GM12878 (cell line): Measurements from ENCODE around the gene C4B. TPM values are rescaled to one million over a fixed set of nuclear protein-coding genes. Genes with fewer than 3 reads are reported as not detected.

Experiments
- ATAC-seq: fragments of 200-7000 bp; cut with Tn5 transposase; 3 replicates; pipeline ENCODE4 v1.9.1; 2020; ENCODE audit warnings: mild to moderate bottlenecking, moderate library complexity
- BruUV-seq: library from RNA; stranded (reverse); fragments of 400-500 nt; replicated peaks from 2 replicates; lab custom pipeline; 2021; lab: Mats Ljungman, UMichigan
- CTCF ChIA-PET: fragments of 300-600 bp; sonication (Branson Sonifier 250); formaldehyde crosslinking; extraction: SDS; loops from one replicate; lab custom pipeline; 2021; ENCODE audit warnings: inconsistent platforms; lab: Yijun Ruan, JAX
- POLR2A ChIA-PET: fragments of 350-600 bp; formaldehyde crosslinking; extraction: SDS; loops from one replicate; lab custom pipeline; 2021; ENCODE audit warnings: inconsistent platforms; lab: Charles Lee
- RAD21 ChIA-PET: fragments of 300-600 bp; sonication (Branson Sonifier 250); formaldehyde crosslinking; loops from one replicate; lab custom pipeline; 2023; ENCODE audit warnings: antibody characterized with exemption; ENCODE audit not compliant: unreplicated experiment; lab: Charles Lee
- SMC1A ChIA-PET: fragments of 300-600 bp; sonication (Branson Sonifier 250); formaldehyde crosslinking; loops from one replicate; lab custom pipeline; 2023; ENCODE audit not compliant: unreplicated experiment, uncharacterized antibody; lab: Charles Lee
- DNase-seq: peaks from one replicate; pipeline ENCODE4 v3.0.0-alpha.2; 2011; ENCODE audit warnings: low read depth, low spot score
- FAIRE-seq: peaks from 3 replicates; lab custom pipeline; 2011; peaks lifted over from hg19 to GRCh38; lab: Jason Lieb, UNC
- H2AFZ ChIP-seq: 2 replicates; pipeline ENCODE4 v1.6.0; 2011; ENCODE audit warnings: low read depth, low read length, control low read depth; ENCODE audit not compliant: control insufficient read depth
- H3K27ac ChIP-seq: 2 replicates; pipeline ENCODE4 v1.5.1; 2011; ENCODE audit warnings: control low read depth; ENCODE audit not compliant: control insufficient read depth, insufficient read depth
- H3K27me3 ChIP-seq, 2 experiments: replicated peaks in 1 of 2; 2 replicates each; pipeline versions ENCODE4 v1.6.0 to v1.6.1; 2011; ENCODE audit warnings: low read length in 1 of 2; ENCODE audit not compliant: control insufficient read depth in 2 of 2, insufficient read depth in 2 of 2
- H3K36me3 ChIP-seq, 2 experiments: 2 replicates each; pipeline ENCODE4 v1.5.1; 2011; ENCODE audit warnings: low read length in 1 of 2; ENCODE audit not compliant: control insufficient read depth in 2 of 2, insufficient read depth in 2 of 2
- H3K4me1 ChIP-seq: 2 replicates; pipeline ENCODE4 v1.6.1; 2011; ENCODE audit warnings: mild to moderate bottlenecking, low read length, moderate library complexity, mixed read lengths; ENCODE audit not compliant: control insufficient read depth, insufficient read depth
- H3K4me2 ChIP-seq: 2 replicates; pipeline ENCODE4 v1.6.0; 2011; ENCODE audit warnings: control low read depth; ENCODE audit not compliant: control insufficient read depth, insufficient read depth
- H3K4me3 ChIP-seq: fragments of 200-600 bp; sonication (generic); 2 replicates; pipeline ENCODE4 v1.5.1; 2016
- H3K79me2 ChIP-seq: 2 replicates; pipeline ENCODE4 v1.6.0; 2011; ENCODE audit warnings: low read length; ENCODE audit not compliant: control insufficient read depth, insufficient read depth
- H3K9ac ChIP-seq: 2 replicates; pipeline ENCODE4 v1.8.0; 2011; ENCODE audit warnings: low read length, control low read depth, mixed read lengths; ENCODE audit not compliant: control insufficient read depth, insufficient read depth
- H3K9me3 ChIP-seq: replicated peaks from 3 replicates; pipeline ENCODE4 v1.5.1; 2011; ENCODE audit warnings: mild to moderate bottlenecking, low read length; ENCODE audit not compliant: control insufficient read depth, insufficient read depth
- H4K20me1 ChIP-seq: 2 replicates; pipeline ENCODE4 v1.6.0; 2011; ENCODE audit not compliant: control insufficient read depth, insufficient read depth
- CBFB ChIP-seq: IDR thresholded peaks from 2 replicates; pipeline ENCODE4 v1.6.1; 2016; ENCODE audit warnings: antibody characterized with exemption, low read depth
- E2F8 ChIP-seq: fragments of 450-650 bp; IDR thresholded peaks from 2 replicates; pipeline ENCODE4 v1.6.1; 2018; ENCODE audit warnings: mild to moderate bottlenecking, low read depth, moderate library complexity; ENCODE audit not compliant: partially characterized antibody
- HDAC2 ChIP-seq: fragments of 200-600 bp; sonication (generic); IDR thresholded peaks from 2 replicates; pipeline ENCODE4 v1.6.1; 2017
- KLF5 ChIP-seq: fragments of 450-650 bp; IDR thresholded peaks from 2 replicates; pipeline ENCODE4 v1.6.1; 2014; ENCODE audit warnings: mild to moderate bottlenecking; ENCODE audit not compliant: partially characterized antibody
- POLR2A ChIP-seq: IDR thresholded peaks from 2 replicates; pipeline ENCODE4 v1.6.1; 2011; ENCODE audit warnings: low read depth, mild to moderate bottlenecking, low read length
- RBBP5 ChIP-seq: fragments of 200-600 bp; sonication (generic); conservative IDR thresholded peaks from 2 replicates; pipeline ENCODE4 v1.6.1; 2016
- RCOR1 ChIP-seq: conservative IDR thresholded peaks from 2 replicates; pipeline ENCODE4 v1.6.1; 2012; ENCODE audit warnings: low read depth, low read length, improper control_type of control experiment
- SREBF1 ChIP-seq: IDR thresholded peaks from 2 replicates; pipeline ENCODE4 v1.6.1; 2012; ENCODE audit warnings: mild to moderate bottlenecking, low read length
- TAF1 ChIP-seq: IDR thresholded peaks from 2 replicates; pipeline ENCODE4 v1.6.1; 2011; ENCODE audit warnings: mild to moderate bottlenecking, low read depth, low read length, borderline replicate concordance
- TCF3 ChIP-seq: IDR thresholded peaks from 2 replicates; pipeline ENCODE4 v1.6.1; 2012; ENCODE audit warnings: low read depth, mild to moderate bottlenecking, low read length, borderline replicate concordance; ENCODE audit not compliant: insufficient read depth
- ZNF384 ChIP-seq: IDR thresholded peaks from 2 replicates; pipeline ENCODE4 v1.6.1; 2012; ENCODE audit warnings: low read depth, mild to moderate bottlenecking, low read length, improper control_type of control experiment, borderline replicate concordance
- WGBS: methylation state at CpG from one replicate; pipeline ENCODE4 v1.1.6; 2016; ENCODE audit warnings: low lambda C conversion rate; ENCODE audit not compliant: insufficient replicate concordance, insufficient coverage; ENCODE audit errors: missing lambda C conversion rate; 5-methylcytosine and 5-hydroxymethylcytosine counted together
- in situ Hi-C: fragments of 300-500 bp; cut with MboI; formaldehyde crosslinking; loops from 9 replicates; pipeline ENCODE4 v1.14.3; 2018; ENCODE audit warnings: mixed read lengths
- intact Hi-C: fragments of 100-400 bp; cut with micrococcal nuclease; formaldehyde crosslinking; loops from one replicate; pipeline ENCODE4 v1.14.2; 2022; ENCODE audit not compliant: unreplicated experiment
- polyA plus RNA-seq, 11 experiments: library from polyadenylated mRNA; depleted of rRNA in 4 of 11; unstranded in 6 of 11; stranded (reverse) in 5 of 11; fragments of >200 nt; fragmentation: Nextera tagmentation in 4 of 11; fragmentation: Illumina TruSeq in 1 of 11; extraction: Ambion mirVana in 4 of 11; extraction: Trizol in 1 of 11; gene quantifications; 1 replicate in 1 of 11; 2 replicates in 10 of 11; pipeline versions ENCODE4 v1.2.1 to v1.2.3, GENCODE V29; 2011 to 2016; ENCODE audit warnings: inconsistent platforms in 2 of 11, missing spikeins in 2 of 11, low read depth in 1 of 11
- total RNA-seq, 4 experiments: library from RNA; depleted of rRNA in 3 of 4; stranded (reverse); fragments of >200 nt in 3 of 4; fragmentation: Illumina TruSeq in 1 of 4; extraction: Trizol in 1 of 4; gene quantifications; 2 replicates each; pipeline versions ENCODE4 v1.2.1 to v1.2.3, GENCODE V29; 2013 to 2021
- TF ChIP-seq, protein P1 (sequence below): IDR thresholded peaks from 2 replicates; pipeline ENCODE4 v1.6.1; 2011; ENCODE audit warnings: mild to moderate bottlenecking, low read depth, low read length, moderate library complexity; ENCODE audit not compliant: insufficient replicate concordance
- TF ChIP-seq, protein P2 (sequence below): IDR thresholded peaks from 2 replicates; pipeline ENCODE4 v1.6.1; 2012; ENCODE audit warnings: low read length, inconsistent platforms
- TF ChIP-seq, protein P3 (sequence below): fragments of 450-650 bp; IDR thresholded peaks from 2 replicates; pipeline ENCODE4 v1.6.1; 2017; ENCODE audit warnings: low read depth, mild to moderate bottlenecking, moderate library complexity
- TF ChIP-seq, protein P4 (sequence below): fragments of 450-650 bp; IDR thresholded peaks from 2 replicates; pipeline ENCODE4 v1.6.1; 2014; ENCODE audit warnings: mild to moderate bottlenecking
- TF ChIP-seq, protein P5 (sequence below): IDR thresholded peaks from 2 replicates; pipeline ENCODE4 v1.6.1; 2011; ENCODE audit warnings: borderline replicate concordance, low read depth, mild to moderate bottlenecking, moderate library complexity, low read length; ENCODE audit not compliant: insufficient read depth, poor library complexity, severe bottlenecking

Gene C4B
- total and polyA plus RNA-seq, 10 of the 15 experiments (the other 5 are each of a cell fraction or from before 2014, with no cell fraction given) = 0.13 to 5.6 (median 1.7) TPM; not detected in 1

- no peaks in the 10 kb centered on the region; a peak in 3 of 4 replicates for H3K27me3 ChIP-seq
- intact Hi-C loops = no loop called here
- SMC1A ChIA-PET = no interaction called here
- RAD21 ChIA-PET = no interaction called here
- H3K79me2 ChIP-seq = no peaks in the 10 kb centered on the region
- no peak for FAIRE-seq
- no peak overlapping the region for H2AFZ ChIP-seq
- no peak overlapping the region for H3K4me2 ChIP-seq
- no peak for ATAC-seq
- no peak overlapping the region for H3K4me3 ChIP-seq
- no peak overlapping the region for H3K9ac ChIP-seq
- in situ Hi-C loops = no loop called here
- POLR2A ChIA-PET = no interaction called here
- H3K9me3 ChIP-seq = no peaks in the 10 kb centered on the region
- CTCF ChIA-PET = no interaction called here
- H4K20me1 ChIP-seq = no peaks in the 10 kb centered on the region
- no peaks in the 10 kb centered on the region for H3K36me3 ChIP-seq
- no TSS peak for BruUV-seq
- DNase-seq = no peak
- no peaks in the 10 kb centered on the region for H3K4me1 ChIP-seq
- 51% methylated on average over 14 of the region's 14 CpGs for WGBS
- H3K27ac ChIP-seq = no peak overlapping the region
- no peak for TF ChIP-seq CBFB
- TF ChIP-seq TCF3 = no peak
- TF ChIP-seq, protein P1, sequence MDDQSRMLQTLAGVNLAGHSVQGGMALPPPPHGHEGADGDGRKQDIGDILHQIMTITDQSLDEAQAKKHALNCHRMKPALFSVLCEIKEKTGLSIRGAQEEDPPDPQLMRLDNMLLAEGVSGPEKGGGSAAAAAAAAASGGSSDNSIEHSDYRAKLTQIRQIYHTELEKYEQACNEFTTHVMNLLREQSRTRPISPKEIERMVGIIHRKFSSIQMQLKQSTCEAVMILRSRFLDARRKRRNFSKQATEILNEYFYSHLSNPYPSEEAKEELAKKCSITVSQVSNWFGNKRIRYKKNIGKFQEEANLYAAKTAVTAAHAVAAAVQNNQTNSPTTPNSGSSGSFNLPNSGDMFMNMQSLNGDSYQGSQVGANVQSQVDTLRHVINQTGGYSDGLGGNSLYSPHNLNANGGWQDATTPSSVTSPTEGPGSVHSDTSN = no peak
- TF ChIP-seq, protein P2, sequence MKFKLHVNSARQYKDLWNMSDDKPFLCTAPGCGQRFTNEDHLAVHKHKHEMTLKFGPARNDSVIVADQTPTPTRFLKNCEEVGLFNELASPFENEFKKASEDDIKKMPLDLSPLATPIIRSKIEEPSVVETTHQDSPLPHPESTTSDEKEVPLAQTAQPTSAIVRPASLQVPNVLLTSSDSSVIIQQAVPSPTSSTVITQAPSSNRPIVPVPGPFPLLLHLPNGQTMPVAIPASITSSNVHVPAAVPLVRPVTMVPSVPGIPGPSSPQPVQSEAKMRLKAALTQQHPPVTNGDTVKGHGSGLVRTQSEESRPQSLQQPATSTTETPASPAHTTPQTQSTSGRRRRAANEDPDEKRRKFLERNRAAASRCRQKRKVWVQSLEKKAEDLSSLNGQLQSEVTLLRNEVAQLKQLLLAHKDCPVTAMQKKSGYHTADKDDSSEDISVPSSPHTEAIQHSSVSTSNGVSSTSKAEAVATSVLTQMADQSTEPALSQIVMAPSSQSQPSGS = no peak
- TF ChIP-seq, protein P3, sequence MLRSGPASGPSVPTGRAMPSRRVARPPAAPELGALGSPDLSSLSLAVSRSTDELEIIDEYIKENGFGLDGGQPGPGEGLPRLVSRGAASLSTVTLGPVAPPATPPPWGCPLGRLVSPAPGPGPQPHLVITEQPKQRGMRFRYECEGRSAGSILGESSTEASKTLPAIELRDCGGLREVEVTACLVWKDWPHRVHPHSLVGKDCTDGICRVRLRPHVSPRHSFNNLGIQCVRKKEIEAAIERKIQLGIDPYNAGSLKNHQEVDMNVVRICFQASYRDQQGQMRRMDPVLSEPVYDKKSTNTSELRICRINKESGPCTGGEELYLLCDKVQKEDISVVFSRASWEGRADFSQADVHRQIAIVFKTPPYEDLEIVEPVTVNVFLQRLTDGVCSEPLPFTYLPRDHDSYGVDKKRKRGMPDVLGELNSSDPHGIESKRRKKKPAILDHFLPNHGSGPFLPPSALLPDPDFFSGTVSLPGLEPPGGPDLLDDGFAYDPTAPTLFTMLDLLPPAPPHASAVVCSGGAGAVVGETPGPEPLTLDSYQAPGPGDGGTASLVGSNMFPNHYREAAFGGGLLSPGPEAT = no peak
- TF ChIP-seq POLR2A = no peak
- no peak for TF ChIP-seq KLF5
- TF ChIP-seq, protein P4, sequence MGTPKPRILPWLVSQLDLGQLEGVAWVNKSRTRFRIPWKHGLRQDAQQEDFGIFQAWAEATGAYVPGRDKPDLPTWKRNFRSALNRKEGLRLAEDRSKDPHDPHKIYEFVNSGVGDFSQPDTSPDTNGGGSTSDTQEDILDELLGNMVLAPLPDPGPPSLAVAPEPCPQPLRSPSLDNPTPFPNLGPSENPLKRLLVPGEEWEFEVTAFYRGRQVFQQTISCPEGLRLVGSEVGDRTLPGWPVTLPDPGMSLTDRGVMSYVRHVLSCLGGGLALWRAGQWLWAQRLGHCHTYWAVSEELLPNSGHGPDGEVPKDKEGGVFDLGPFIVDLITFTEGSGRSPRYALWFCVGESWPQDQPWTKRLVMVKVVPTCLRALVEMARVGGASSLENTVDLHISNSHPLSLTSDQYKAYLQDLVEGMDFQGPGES = no peak
- TF ChIP-seq HDAC2 = no peak
- TF ChIP-seq SREBF1 = no peak
- TF ChIP-seq E2F8 = no peak
- no peak for TF ChIP-seq ZNF384
- no peak for TF ChIP-seq RBBP5
- TF ChIP-seq, protein P5, sequence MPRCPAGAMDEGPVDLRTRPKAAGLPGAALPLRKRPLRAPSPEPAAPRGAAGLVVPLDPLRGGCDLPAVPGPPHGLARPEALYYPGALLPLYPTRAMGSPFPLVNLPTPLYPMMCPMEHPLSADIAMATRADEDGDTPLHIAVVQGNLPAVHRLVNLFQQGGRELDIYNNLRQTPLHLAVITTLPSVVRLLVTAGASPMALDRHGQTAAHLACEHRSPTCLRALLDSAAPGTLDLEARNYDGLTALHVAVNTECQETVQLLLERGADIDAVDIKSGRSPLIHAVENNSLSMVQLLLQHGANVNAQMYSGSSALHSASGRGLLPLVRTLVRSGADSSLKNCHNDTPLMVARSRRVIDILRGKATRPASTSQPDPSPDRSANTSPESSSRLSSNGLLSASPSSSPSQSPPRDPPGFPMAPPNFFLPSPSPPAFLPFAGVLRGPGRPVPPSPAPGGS = no peak
- no peak for TF ChIP-seq RCOR1
- no peak for TF ChIP-seq TAF1
These were observed 50.1 kb downstream of the C4B start for GRCh38 chr6:32064706-32065105.
